Measurements from ENCODE around the gene PRKAR1B. TPM values are rescaled to one million over a fixed set of nuclear protein-coding genes. Genes with fewer than 3 reads are reported as not detected.

Gene PRKAR1B
- total and polyA plus RNA-seq, 2 donors (not counting 1 experiment from before 2014, with no cell fraction given) = 4.5 to 8.6 TPM

- POLR2A ChIA-PET = no interaction called here
- intact Hi-C loops (cut with micrococcal nuclease) = no loop called here
- H3K4me2 ChIP-seq (replicated peaks; ENCODE audit: low read depth, low read length, poor library complexity, severe bottlenecking) = no peak overlapping the region
- Mint-ChIP-seq H3K9me3 (ENCODE audit: insufficient read depth) (peaks cover 10% of the 10 kb centered on the region), H3K27ac (no peak overlapping the region), H3K4me3 (no peak overlapping the region), H3K4me1 (peaks cover 10% of the 10 kb centered on the region), H3K27me3 (no peaks in the 10 kb centered on the region)
- H3K27me3 ChIP-seq (replicated peaks in 1 of 4; ENCODE audit: control extremely low read depth in 1 of 4, control insufficient read depth in 3 of 4, insufficient read depth in 4 of 4, low read length in 3 of 4) = no peaks in the 10 kb centered on the region
- H3K79me2 ChIP-seq (ENCODE audit: control insufficient read depth, insufficient read depth, low read length) = no peaks in the 10 kb centered on the region
- ATAC-seq (ENCODE audit: low read depth) = no peak
- H3K27ac ChIP-seq (ENCODE audit: low read length in 2 of 2) = no peak overlapping the region
- H3K9me3 ChIP-seq (ENCODE audit: control extremely low read depth in 1 of 3, control insufficient read depth in 2 of 3, insufficient read depth in 1 of 3, low read length in 2 of 3) = peaks cover 2 to 40% (median 21%) of the 10 kb centered on the region in 3 donors
- H3K4me1 ChIP-seq (ENCODE audit: control insufficient read depth in 2 of 2, insufficient read depth in 2 of 2, low read length in 2 of 2) = peaks cover 6 to 7% of the 10 kb centered on the region in 2 donors
- H4K20me1 ChIP-seq (ENCODE audit: control insufficient read depth, insufficient read depth, low read length, poor library complexity, severe bottlenecking) = no peaks in the 10 kb centered on the region
- no peak overlapping the region for H3K9ac ChIP-seq (ENCODE audit: low read length)
- DNase-seq = no peak
- CTCF ChIA-PET = no interaction called here
- no peak overlapping the region for H3K4me3 ChIP-seq (ENCODE audit: control extremely low read depth in 1 of 5, extremely low read depth in 1 of 5, insufficient read depth in 1 of 5, low read depth in 2 of 5, low read length in 4 of 5)
- no peak overlapping the region for H2AFZ ChIP-seq (ENCODE audit: insufficient read depth, low read depth, low read length, poor library complexity, severe bottlenecking)
- H3K36me3 ChIP-seq (replicated peaks in 1 of 2; ENCODE audit: control extremely low read depth in 1 of 2, control insufficient read depth in 1 of 2, extremely low read depth in 1 of 2, insufficient read depth in 2 of 2, low read length in 1 of 2) = no peaks in the 10 kb centered on the region
- TF ChIP-seq CTCF (IDR thresholded peaks at IDR 0.05) (no peak), EZH2 (IDR thresholded peaks at IDR 0.05; ENCODE audit: borderline replicate concordance, insufficient read depth, low read depth, low read length, poor library complexity, severe bottlenecking) (no peak)
Observed at GRCh38 chr7:620885-621284, 106.2 kb downstream of the PRKAR1B start.

- no CpG with 5 or more reads among the region's 5 CpGs for WGBS (ENCODE audit: insufficient coverage)
- peaks cover 6 to 7% of the 10 kb centered on the region in 2 donors for H3K4me1 ChIP-seq (ENCODE audit: control insufficient read depth in 2 of 2, insufficient read depth in 2 of 2, low read length in 2 of 2)
- H2AFZ ChIP-seq (ENCODE audit: insufficient read depth, low read depth, low read length, poor library complexity, severe bottlenecking) = no peak overlapping the region
- no peak overlapping the region for H3K4me2 ChIP-seq (replicated peaks; ENCODE audit: low read depth, low read length, poor library complexity, severe bottlenecking)
- no peaks in the 10 kb centered on the region for H3K27me3 ChIP-seq (replicated peaks in 1 of 4; ENCODE audit: control extremely low read depth in 1 of 4, control insufficient read depth in 3 of 4, insufficient read depth in 4 of 4, low read length in 3 of 4)
- H3K9me3 Mint-ChIP-seq (ENCODE audit: insufficient read depth) = peaks cover 9% of the 10 kb centered on the region
- no peaks in the 10 kb centered on the region for H3K79me2 ChIP-seq (ENCODE audit: control insufficient read depth, insufficient read depth, low read length)
- H3K9me3 ChIP-seq (ENCODE audit: control extremely low read depth in 1 of 3, control insufficient read depth in 2 of 3, insufficient read depth in 1 of 3, low read length in 2 of 3) = peaks cover 1 to 34% (median 16%) of the 10 kb centered on the region in 3 donors
- ATAC-seq (ENCODE audit: low read depth) (no peak), DNase-seq (no peak)
- no peaks in the 10 kb centered on the region for H3K36me3 ChIP-seq (replicated peaks in 1 of 2; ENCODE audit: control extremely low read depth in 1 of 2, control insufficient read depth in 1 of 2, extremely low read depth in 1 of 2, insufficient read depth in 2 of 2, low read length in 1 of 2)
- no peaks in the 10 kb centered on the region for H4K20me1 ChIP-seq (ENCODE audit: control insufficient read depth, insufficient read depth, low read length, poor library complexity, severe bottlenecking)
- no peak overlapping the region for H3K4me3 Mint-ChIP-seq
- CTCF ChIA-PET = no interaction called here
- H3K4me1 Mint-ChIP-seq = peaks cover 10% of the 10 kb centered on the region
- H3K27me3 Mint-ChIP-seq = no peaks in the 10 kb centered on the region
- no peak overlapping the region for H3K27ac ChIP-seq (ENCODE audit: low read length in 2 of 2)
- intact Hi-C loops (cut with micrococcal nuclease) = no loop called here
- POLR2A ChIA-PET = no interaction called here
- TF ChIP-seq CTCF (IDR thresholded peaks at IDR 0.05) = no peak
- H3K9ac ChIP-seq (ENCODE audit: low read length) = no peak overlapping the region
- no peak overlapping the region for H3K4me3 ChIP-seq (ENCODE audit: control extremely low read depth in 1 of 5, extremely low read depth in 1 of 5, insufficient read depth in 1 of 5, low read depth in 2 of 5, low read length in 4 of 5)
- H3K27ac Mint-ChIP-seq = no peak overlapping the region
Observed at GRCh38 chr7:620056-620455, 107.0 kb downstream of the PRKAR1B start.

Data from B cell (primary cell).